NCI-H226 (cell line): ENCODE results near the gene NEU3.
A peak's percentile ranks its signal among the peaks of the same experiment; 100 is the strongest.
"Not testable (repeated sequence)": the region's sequence is repeated elsewhere in the genome, so short reads cannot be mapped to it uniquely, and the experiment has no call there.

Source experiments
- DNase-seq: peaks from one replicate; pipeline ENCODE4 v3.0.0-alpha.2; 2015

The NEU3 gene, protein sequence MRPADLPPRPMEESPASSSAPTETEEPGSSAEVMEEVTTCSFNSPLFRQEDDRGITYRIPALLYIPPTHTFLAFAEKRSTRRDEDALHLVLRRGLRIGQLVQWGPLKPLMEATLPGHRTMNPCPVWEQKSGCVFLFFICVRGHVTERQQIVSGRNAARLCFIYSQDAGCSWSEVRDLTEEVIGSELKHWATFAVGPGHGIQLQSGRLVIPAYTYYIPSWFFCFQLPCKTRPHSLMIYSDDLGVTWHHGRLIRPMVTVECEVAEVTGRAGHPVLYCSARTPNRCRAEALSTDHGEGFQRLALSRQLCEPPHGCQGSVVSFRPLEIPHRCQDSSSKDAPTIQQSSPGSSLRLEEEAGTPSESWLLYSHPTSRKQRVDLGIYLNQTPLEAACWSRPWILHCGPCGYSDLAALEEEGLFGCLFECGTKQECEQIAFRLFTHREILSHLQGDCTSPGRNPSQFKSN

DNA sequence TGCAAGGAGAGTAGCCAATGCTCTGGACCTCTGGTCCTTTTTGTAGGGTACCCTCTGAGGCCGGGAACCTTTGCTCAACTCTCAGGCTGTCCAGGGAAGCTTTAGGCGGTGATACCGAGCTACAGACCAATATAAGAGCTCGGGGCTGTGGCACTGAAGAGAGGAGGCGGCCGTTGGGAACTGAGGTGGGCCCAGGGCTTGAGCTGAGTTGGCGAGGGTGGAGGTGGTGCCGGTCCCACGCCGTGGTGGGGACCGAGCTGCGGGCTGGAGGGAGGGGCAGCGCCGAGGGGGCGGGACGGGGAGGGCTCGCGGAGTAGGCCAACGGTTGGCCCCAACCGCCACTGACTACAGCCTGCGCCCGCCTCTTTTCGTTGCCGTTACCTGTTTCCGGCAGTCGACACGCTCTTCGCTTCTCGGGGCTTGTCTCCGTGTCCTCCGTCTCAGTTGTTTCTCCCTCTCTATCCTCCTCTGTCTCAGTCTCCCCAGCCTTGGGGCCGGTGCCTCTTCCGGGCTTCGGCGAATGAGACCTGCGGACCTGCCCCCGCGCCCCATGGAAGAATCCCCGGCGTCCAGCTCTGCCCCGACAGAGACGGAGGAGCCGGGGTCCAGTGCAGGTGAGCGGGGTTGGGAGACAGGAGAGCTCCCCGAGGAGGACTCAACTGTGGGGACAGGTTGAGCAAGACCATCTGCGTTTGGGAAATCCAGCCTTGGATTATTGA lies at the start of gene NEU3:
TSS of gene NEU3 (plus strand) at position 393 of the 719 bp plus-strand sequence. CDS start at position 521, 128 bp downstream.
- DNase-seq, result peak; percentile 77

DNA sequence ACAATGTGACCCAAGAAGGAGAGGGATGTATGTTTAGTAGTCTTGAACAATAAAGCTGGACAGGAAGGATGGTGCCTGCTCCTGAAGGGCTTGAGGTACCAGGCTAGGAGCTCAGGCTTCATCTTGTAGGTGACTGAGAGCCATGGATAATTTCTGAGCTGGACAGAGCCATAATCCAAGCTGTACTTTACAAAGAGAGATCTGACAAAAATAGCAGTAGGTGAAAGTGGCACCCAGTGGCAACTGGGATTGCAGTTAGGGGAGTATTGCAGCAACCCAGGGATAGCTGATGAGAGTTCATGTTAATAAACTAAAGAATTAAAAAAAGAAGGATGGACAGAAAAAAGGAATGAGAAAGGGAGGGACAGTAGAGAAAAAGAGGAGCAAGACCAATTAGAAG lies 47.2 kb upstream of the NEU3 start:
- no peak for DNase-seq

DNA sequence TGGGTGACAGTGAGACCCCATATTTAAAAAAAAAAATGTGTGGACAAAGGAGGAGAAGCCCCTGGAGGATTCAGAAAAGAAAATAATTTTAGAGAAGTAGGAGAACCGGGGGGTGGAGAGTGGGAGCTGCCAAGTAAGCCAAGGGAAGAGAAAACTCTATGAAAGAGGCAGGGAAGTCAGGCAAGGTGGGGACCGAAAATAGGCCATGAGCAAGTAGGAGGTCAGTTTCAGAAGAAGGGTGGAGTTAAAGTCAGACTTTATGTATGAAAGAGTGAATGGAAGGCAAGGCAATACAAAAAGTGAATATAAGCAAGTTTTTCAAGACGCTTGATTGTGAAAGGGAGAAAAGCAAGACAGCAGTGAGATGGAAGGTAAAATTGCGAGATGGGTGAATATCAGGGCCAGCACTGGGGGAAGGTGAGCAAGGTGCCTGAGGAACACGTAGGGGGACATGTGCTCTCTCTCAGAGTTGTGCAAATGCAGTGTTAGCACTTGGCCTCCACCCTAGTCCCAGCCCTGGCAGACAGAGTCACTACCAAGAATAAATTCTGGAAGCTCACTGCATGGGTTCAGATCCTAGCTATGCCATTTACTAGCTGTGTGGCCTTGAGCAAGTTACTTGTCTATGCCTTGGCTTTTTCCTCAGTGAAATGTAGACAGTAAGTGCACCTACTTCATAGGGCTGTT lies 46.5 kb upstream of the NEU3 start:
- no peak for DNase-seq

DNA sequence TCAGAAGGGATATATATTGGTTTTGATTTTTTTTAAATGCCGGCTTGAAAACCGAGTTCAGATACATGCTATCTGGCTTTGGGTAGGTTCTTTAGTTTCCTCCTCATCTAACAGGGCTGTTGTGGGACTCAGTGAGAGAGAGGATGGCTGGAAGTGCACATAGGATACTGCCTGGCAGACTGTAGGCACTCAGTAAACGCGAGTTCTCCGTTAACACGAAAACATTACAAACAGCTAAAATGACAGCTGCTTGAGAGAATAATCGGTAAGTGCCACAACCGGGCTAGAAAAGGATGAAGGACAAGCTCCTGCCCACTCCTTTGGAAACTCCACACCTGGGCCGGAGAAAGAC lies 40.2 kb upstream of the NEU3 start:
- DNase-seq, result no peak

DNA sequence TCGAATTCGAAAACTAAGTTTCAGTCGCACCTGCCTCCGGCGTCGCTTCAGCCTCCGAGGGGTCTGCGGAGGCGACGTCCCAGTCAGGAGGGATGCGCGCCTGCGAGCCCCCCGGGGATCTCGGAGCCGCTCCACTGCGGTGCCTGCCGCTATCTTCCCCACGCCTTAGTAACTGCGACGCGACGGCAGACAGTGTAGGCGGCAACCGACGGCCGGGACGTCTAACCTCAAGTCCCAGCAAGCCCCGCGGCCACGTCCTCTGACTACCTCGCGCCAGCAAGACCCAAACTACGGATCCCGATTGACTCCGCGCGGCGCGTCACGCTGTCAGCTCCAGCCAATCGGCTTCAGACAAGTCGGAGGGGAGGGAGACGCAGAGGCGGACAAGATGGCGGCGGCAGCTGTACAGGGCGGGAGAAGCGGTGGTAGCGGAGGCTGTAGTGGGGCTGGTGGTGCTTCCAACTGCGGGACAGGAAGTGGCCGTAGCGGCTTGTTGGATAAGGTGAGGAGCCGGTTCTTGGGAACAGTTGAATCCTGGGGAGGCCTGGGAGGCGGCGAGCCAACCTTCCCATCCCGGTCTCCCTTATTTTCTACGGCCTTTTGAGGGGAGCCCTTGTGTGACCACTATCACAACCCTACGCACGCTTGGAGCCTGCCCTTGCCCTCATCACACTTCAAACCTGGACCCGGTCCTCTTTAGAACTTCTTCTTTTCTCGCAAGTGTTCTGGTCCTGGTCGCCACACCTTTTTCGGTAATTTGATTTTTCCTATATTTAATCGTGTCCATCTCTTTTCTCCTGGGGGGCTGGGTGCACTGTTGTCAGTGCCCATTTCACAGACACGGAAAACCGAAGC lies 39.6 kb upstream of the NEU3 start, which contains the start of the genes SPCS2 and XRRA1:
TSS of gene SPCS2 (plus strand) at position 369 of the 855 bp plus-strand sequence. CDS start at position 389, 20 bp downstream.
TSS of gene XRRA1 (minus strand) at position 194 of the 855 bp plus-strand sequence. CDS start 8,213 bp downstream, outside the sequence.
- peak; percentile 99 for DNase-seq

DNA sequence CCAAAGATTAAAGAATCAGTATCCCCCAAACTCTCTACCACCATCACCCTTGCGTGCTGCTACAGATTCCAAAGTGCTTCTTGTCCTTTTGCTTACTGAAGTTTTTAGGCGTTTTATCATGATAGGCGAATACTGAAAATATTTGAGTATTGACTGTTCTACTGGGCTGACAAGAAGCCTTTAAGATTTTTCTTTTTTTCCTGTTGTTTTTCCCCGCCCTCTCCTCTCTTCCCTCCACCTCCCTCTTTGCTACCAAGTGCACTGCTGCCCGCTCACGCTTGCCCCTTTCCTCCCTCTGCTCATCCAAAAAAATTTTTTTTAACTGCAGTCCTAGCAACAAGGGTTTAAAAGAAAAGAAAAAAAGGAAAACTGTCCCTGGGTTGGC lies 39.0 kb upstream of the NEU3 start:
- no peak for DNase-seq

DNA sequence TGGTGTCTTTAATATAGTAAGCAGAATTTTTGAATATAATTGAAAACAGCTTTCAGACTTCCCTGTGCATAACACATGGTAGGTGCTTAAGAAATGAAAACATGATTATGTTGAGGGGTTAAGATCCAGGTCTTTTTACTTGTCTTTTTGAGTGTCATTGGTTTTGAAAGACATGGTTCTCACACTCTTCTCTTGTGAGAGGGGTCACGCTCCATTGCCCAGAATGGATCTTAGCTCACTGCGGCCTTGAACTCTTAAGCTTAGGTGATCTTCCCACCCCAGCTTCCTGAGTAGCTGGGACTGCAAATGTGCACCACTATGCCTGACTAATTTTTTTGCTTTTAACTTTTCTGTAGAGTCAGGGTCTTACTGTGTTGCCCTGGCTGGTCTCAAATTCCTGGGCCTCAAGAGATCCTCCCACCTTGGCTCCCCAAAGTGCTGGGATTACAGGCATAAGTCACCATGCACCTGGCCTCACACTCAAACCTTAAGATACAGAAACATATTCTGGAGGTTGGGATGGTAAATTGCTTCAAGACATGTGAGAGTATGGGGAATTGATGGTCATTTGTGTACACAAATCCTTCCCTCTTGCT lies 38.3 kb upstream of the NEU3 start:
- DNase-seq, result no peak

DNA sequence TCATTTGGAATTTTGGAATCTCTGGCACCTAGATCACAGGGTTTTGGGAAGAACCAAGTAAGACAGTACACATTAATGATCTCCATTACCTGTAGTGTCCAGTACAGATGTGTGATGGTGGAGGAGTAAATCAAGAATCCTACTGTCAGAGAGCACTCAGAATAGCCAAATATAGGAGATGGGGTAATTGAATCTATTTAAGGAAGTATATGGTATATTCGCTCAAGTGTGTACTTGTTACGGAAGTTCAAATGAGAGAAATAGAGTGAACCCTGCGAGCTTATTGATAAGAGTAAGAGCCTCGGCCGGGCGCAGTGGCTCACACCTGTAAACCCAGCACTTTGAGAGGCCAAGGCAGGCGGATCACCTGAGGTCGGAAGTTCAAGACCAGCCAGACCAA lies 37.5 kb upstream of the NEU3 start:
- DNase-seq, result no peak

DNA sequence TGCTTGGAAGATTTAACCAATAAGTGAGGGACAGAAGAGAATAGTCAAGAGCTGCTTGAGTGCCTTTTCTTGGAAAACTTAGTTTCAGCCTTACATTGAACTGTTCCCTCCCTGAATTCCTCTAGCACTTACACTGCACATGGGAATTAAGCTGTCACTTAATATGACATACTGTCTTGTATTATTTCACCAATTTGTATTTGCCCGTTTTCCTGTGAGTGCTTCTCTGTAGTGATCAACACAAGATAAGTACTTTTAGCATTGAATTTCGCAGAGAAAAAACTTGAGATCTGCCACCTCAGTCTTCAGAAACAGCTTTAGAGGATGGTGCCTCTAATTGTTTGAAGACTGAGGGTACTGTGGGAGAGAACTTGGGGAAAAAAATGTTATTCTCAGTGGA lies 36.0 kb upstream of the NEU3 start:
- no peak for DNase-seq

DNA sequence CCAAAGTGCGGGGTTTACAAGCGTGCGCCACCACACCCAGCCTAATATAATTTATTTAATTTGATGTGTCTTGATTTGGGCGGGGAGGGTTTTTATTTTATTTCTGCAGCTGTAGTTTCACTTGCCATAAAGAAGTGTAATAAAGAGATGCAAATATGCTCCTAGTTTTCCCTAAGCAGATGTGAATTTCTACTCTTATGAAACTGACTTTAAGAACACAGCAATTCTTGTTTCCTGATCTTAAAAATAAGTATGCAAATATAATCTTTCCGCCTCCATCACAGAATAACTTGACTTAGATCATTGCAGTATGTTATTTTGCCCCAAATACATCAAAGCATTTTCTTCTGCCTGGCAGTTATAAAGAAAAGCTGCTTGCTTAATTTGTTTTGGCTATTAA lies 35.3 kb upstream of the NEU3 start:
- no peak for DNase-seq

DNA sequence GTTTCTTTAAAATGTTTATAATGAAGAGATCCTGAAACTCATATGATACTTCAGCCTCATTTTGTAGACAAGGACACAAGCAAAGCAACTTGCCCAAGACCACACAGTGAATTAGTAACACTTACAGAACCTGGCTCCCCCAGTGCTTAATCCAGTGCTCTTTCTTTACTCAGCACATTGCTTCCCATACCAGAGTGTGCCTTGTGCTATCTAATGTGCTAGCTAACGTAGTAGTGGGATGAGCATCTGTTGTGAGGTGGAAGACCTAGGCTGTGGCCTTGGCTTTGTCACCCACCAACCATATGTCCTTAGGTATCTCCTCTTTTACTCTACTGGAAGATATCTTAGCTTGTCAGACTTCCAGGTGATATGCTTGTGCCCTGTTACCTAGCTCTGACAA lies 34.5 kb upstream of the NEU3 start:
- DNase-seq, result no peak

DNA sequence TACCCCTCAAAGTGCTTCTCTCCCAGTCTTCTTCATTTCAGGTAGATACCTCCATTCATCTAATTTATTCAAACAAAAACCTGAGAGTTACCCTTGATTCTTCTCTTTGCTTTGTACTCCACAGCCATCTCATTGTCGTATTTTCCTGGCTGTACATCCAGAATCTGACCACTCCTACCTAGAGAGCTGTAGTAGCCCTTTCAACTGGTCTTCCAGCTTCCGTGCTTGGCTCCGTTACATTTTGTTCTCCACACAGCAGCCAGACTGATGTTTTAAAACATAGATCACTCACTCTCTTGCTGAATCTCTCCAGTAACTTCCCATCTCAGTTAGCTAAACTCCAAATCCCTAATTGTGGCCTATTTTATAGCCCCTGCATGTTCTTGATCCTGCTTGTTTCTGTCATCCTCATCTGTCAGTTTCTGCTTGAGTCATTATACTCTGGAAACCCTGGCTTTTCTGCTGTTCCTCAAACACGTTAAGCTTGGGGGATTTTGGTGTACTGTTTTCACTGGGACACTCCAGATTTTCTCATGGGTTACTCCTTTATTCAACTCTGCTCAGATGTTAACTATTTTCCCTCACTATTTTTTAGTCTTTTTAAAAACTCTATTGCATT lies 32.2 kb upstream of the NEU3 start:
- no peak for DNase-seq

DNA sequence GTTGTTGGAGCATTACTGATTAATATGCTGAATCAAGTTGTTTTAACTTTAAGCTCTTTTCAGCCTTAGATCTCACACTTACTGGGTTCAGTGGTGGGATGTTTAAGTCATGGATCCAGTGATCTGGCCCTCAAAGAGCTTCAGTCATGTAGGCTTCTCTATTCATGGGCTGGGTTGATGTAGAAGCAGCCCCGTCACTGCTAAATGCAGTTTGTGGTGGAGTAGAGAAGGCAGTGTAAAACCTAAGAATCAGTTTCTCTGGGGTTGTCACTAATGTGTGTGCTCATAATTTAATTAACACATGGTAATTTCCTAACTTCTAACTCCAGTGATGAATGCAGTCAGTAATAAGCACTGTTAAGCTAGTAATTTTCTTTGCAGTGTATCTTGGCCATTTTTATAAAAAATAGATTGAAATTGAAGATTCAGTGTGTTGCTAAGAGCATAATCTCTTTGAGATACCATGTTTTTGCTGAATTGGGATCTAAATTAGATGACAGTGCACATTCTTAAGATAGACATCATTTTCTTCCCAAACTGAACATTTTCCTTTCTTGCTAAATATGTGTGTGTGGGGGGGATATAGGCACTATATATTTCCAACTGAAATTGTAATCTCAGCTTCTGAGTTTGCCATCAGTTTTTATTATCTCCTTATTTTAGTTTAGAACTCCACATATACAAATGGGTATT lies 30.6 kb upstream of the NEU3 start:
- DNase-seq, result no peak

DNA sequence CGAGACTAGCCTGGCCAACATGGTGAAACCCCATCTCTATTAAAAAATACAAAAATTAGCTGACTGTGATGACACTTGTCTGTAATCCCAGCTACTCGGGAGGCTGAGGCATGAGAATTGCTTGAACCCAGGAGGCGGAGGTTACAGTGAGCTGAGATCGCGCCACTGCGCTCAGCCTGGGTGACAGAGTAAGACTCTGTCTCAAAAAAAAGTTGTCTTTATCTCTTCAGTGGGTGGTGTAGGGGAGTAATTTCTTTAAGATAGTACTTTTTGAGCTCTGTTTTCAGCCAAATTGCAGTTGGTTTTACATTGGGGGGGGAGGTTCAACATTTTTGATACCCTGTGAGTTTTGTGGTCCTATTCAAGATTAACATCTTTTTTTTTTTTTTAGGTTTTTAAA lies 28.6 kb upstream of the NEU3 start:
- DNase-seq, result not testable (repeated sequence)

DNA sequence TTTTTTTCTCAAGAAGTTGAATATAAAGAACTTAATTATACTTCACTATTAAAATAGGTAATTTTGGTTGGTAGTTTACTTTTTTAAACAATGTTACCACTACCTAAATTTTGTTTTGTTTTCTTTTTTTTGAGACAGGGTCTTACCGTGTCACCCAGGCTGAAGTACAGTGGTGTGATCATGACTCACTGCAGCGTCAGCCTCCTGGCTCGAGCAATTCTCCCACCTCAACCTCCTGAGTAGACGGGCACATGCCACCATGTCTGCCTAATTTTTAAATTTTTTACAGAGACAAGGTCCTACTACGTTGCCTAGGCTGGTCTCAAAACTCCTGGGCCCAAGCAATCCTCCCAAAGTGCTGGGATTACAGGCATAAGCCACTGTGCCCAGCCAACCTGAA lies 22.1 kb upstream of the NEU3 start:
- no peak for DNase-seq

DNA sequence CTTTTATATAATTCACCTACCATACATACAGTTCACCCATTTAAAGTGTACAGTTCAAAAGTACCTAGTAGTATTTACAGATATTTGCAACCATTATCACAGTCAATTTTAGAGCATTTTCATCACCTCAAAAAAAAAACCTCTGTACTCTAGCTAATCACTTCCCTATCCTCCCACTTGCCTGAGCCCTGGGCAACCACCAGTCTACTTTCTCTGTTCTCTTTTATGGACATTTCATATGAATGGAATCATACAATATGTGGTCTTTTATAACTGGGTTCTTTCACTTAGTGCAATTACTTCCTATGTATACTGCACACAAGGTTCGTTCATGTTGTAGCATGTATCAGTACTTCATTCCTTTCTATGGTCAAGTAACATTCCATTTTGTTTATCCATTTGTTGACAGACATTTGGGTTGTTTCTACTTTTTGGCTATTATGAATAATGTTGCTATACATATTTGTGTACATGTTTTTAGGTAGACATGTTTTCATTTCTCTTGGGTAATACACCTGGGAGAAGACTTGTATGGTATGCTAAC lies 17.8 kb upstream of the NEU3 start:
- no peak for DNase-seq

DNA sequence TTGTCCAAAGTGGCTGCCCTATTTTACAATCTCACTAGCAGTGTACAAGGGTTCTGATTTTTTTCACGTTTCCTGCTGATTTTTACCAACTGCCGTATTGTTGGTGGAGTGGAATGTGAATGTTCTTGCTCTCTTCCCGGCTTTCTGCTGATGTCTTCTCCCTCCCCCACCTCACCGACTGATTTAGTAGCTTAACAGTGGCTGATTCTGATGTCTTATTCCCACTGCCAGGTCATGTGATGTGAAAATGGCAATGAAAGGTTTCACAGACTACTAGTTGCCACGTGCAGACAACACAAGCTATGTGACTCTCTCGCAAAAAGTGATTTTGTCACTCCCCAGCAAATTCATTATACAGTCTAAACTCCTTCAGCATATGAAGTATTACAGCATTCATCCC lies 17.3 kb upstream of the NEU3 start:
- DNase-seq, result no peak

DNA sequence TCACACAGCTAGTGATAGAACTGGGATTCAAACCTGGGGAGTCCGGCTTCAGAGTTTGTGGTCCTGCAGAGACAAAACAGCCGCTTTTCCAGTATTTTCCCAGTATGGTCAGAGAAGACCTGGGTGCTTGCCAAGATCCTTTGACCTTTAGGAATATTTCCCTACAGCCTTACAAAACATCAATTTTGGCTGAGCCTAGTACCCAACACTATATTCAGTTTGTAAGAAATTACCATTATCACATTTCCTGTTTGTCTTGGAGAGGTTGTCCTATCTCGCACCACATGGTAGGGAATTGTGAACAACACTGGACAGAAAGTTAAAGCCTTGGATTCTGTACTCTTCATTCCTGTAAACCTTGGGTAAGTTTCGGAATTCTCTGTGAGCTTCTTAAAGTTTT lies 10.7 kb upstream of the NEU3 start:
- no peak for DNase-seq

DNA sequence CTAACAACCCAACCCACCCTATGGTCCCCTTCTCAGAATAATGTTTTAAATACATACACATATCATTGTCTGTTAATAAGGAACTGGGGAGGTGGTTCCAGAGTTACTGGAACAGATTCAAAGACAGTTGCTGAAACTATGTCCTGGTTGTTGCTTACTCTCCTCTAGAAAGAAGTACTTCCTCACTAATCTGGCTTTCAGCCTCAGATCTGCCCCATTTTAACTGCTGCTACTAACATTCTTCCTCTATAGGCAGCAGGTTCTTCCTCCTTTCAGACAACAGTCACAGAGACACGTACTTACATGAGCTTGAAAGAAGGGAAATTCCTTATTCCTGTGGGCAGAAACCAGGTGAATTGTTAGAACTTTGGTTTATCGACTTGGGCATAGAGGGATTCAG lies 8.1 kb upstream of the NEU3 start:
- DNase-seq, result no peak

DNA sequence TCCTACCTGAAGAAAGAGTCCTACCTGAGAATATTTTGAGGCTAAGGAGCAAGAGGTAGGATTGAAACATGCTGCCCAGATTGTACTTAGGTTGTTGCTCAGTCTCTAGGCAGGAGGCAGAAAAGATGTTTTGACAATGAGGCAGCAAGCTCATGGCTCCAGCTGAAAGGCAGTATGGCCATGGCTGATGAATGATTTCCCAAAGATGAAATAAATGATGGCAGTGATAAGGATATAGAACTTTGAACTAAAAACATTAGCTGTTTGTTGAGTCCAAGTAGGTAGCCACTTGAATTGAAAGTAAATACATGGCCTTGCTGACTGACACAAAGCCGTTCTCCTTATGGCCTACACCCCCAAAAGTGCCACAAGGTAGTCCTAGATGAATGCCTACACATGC lies 6.8 kb upstream of the NEU3 start:
- no peak for DNase-seq

DNA sequence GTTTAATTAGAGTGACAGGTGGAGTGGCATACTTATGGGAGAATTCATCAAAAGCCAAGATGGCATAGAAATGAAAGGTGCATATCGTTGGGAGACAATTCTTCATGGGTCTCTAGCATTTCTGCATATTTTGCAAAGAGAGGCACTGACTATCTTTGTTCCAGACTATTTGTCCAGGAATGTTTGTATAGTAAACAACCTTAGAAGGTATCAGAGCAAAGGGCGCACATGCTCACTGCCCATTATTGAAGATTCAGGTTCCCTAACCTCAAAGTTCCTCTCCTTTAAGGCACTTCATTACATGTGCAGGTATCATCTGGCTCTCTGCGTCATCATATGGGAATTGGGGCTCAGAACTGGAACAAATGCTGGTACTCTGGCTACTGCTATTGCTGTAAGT lies 4.7 kb upstream of the NEU3 start:
- DNase-seq, result no peak
